Natural killer cell (primary cell): ENCODE measurements around the gene HTR1A. TPM values are rescaled to one million over a fixed set of nuclear protein-coding genes. Genes with fewer than 3 reads are reported as not detected.

ENCODE experiments used
- ATAC-seq, 3 donors: fragments of 150-1000 bp in 2 of 3; fragments of 200-7000 bp in 1 of 3; cut with Tn5 transposase; 1 replicate in 1 of 3; 2 replicates in 2 of 3; pipeline ENCODE4 v1.10.0; 2021; ENCODE audit warnings: mild to moderate bottlenecking in 2 of 3, moderate library complexity in 2 of 3
- DNase-seq, 2 donors: peaks; one replicate each; pipeline versions ENCODE4 v3.0.0 to v3.0.0-alpha.2; 2013 to 2021; ENCODE audit warnings: mixed read lengths in 1 of 2
- H3K27ac ChIP-seq: one replicate; pipeline ENCODE4 v1.5.1; 2013; ENCODE audit warnings: mild to moderate bottlenecking, low read length
- H3K27me3 ChIP-seq: one replicate; pipeline ENCODE4 v1.6.1; 2013; ENCODE audit warnings: low read length; ENCODE audit not compliant: control insufficient read depth, insufficient read depth
- H3K36me3 ChIP-seq: one replicate; pipeline ENCODE4 v1.6.1; 2013; ENCODE audit warnings: low read length; ENCODE audit not compliant: control insufficient read depth, insufficient read depth
- H3K4me1 ChIP-seq: one replicate; pipeline ENCODE4 v1.6.1; 2013; ENCODE audit warnings: low read length; ENCODE audit not compliant: control insufficient read depth, insufficient read depth
- H3K4me3 ChIP-seq: one replicate; pipeline ENCODE4 v1.5.1; 2013; ENCODE audit warnings: low read length
- H3K9me3 ChIP-seq: one replicate; pipeline ENCODE4 v1.6.1; 2013; ENCODE audit warnings: low read length; ENCODE audit not compliant: control insufficient read depth, insufficient read depth
- H3K27ac Mint-ChIP-seq, 2 donors: one replicate each; pipeline ENCODE4 v1.8.0; 2022; ENCODE audit warnings: mild to moderate bottlenecking in 2 of 2, mixed read lengths in 2 of 2, moderate library complexity in 1 of 2
- H3K27me3 Mint-ChIP-seq, 2 donors: one replicate each; pipeline ENCODE4 v1.8.0; 2022; ENCODE audit warnings: low read depth in 2 of 2, mixed read lengths in 2 of 2
- H3K36me3 Mint-ChIP-seq: one replicate; pipeline ENCODE4 v1.8.0; 2022; ENCODE audit warnings: mixed read lengths
- H3K4me1 Mint-ChIP-seq, 2 donors: one replicate each; pipeline ENCODE4 v1.8.0; 2022; ENCODE audit warnings: mixed read lengths in 2 of 2
- H3K4me3 Mint-ChIP-seq: one replicate; pipeline ENCODE4 v1.8.0; 2022; ENCODE audit warnings: mild to moderate bottlenecking, moderate library complexity, mixed read lengths
- H3K9me3 Mint-ChIP-seq, 2 donors: one replicate each; pipeline ENCODE4 v1.8.0; 2022; ENCODE audit warnings: mixed read lengths in 2 of 2
- WGBS: methylation state at CpG from one replicate; pipeline ENCODE4 v1.1.7; 2013; ENCODE audit warnings: missing lambda C conversion rate; ENCODE audit not compliant: insufficient coverage; 5-methylcytosine and 5-hydroxymethylcytosine counted together
- intact Hi-C: fragments of 100-400 bp; cut with micrococcal nuclease; formaldehyde crosslinking; loops from one replicate; pipeline ENCODE4 v1.14.2; 2022
- total RNA-seq, 4 donors: library from RNA; stranded (reverse); fragments of 120-200 nt in 1 of 4; gene quantifications; one replicate each; pipeline versions ENCODE4 v1.2.3 to v1.2.4, GENCODE V29; 2013 to 2022
- TF ChIP-seq, protein P1 (sequence below): fragments of 200-600 bp; IDR thresholded peaks from one replicate; pipeline ENCODE4 v1.8.0; 2022; ENCODE audit warnings: antibody characterized with exemption

HTR1A gene
- total RNA-seq, 3 donors from 2014 or later (not counting 1 experiment from before 2014, with no cell fraction given): not detected

GRCh38 chr5:63916786-63917185 is 45.5 kb downstream of the HTR1A start:
- DNase-seq: no peak
- no peaks in the 10 kb centered on the region for H3K4me1 Mint-ChIP-seq
- peaks cover 13 to 18% of the 10 kb centered on the region in 2 donors for H3K9me3 Mint-ChIP-seq
- TF ChIP-seq, protein P1, sequence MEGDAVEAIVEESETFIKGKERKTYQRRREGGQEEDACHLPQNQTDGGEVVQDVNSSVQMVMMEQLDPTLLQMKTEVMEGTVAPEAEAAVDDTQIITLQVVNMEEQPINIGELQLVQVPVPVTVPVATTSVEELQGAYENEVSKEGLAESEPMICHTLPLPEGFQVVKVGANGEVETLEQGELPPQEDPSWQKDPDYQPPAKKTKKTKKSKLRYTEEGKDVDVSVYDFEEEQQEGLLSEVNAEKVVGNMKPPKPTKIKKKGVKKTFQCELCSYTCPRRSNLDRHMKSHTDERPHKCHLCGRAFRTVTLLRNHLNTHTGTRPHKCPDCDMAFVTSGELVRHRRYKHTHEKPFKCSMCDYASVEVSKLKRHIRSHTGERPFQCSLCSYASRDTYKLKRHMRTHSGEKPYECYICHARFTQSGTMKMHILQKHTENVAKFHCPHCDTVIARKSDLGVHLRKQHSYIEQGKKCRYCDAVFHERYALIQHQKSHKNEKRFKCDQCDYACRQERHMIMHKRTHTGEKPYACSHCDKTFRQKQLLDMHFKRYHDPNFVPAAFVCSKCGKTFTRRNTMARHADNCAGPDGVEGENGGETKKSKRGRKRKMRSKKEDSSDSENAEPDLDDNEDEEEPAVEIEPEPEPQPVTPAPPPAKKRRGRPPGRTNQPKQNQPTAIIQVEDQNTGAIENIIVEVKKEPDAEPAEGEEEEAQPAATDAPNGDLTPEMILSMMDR: no peak
- no peak overlapping the region for H3K4me3 Mint-ChIP-seq
- no peak overlapping the region for H3K4me3 ChIP-seq
- no peaks in the 10 kb centered on the region for H3K36me3 Mint-ChIP-seq
- no peak for ATAC-seq
- H3K27ac ChIP-seq: no peak overlapping the region
- H3K9me3 ChIP-seq: no peaks in the 10 kb centered on the region
- intact Hi-C loops: no loop called here
- no peaks in the 10 kb centered on the region for H3K4me1 ChIP-seq
- H3K27ac Mint-ChIP-seq: no peak overlapping the region
- no peaks in the 10 kb centered on the region for H3K27me3 Mint-ChIP-seq
- H3K27me3 ChIP-seq: no peaks in the 10 kb centered on the region
- H3K36me3 ChIP-seq: no peaks in the 10 kb centered on the region

- Mint-ChIP-seq H3K4me1 (no peaks in the 10 kb centered on the region), H3K36me3 (peaks cover 10% of the 10 kb centered on the region), H3K4me3 (no peak overlapping the region), H3K27ac (no peak overlapping the region), H3K27me3 (no peaks in the 10 kb centered on the region), H3K9me3 (peaks cover 8 to 19% of the 10 kb centered on the region in 2 donors)
- DNase-seq: no peak
- Histone ChIP-seq H3K4me3 (no peak overlapping the region), H3K4me1 (no peaks in the 10 kb centered on the region), H3K27ac (no peak overlapping the region), H3K9me3 (no peaks in the 10 kb centered on the region), H3K27me3 (no peaks in the 10 kb centered on the region), H3K36me3 (no peaks in the 10 kb centered on the region)
- 100% methylated on average over 1 of the region's 1 CpG for WGBS
- intact Hi-C loops: no loop called here
- TF ChIP-seq, protein P1: no peak
- ATAC-seq: no peak
Observed at GRCh38 chr5:63911871-63912270, 50.4 kb downstream of the HTR1A start.

Other genes with a start within 250 kb of the HTR1A start
- gene RNF180, start 203.4 kb upstream of the HTR1A start, total RNA-seq: not detected